Left ventricle myocardium inferior (tissue), 1 donor: ENCODE measurements around the gene SIPA1. TPM values are rescaled to one million over a fixed set of nuclear protein-coding genes. Genes with fewer than 3 reads are reported as not detected.
A peak's percentile ranks its signal among the peaks of the same experiment; 100 is the strongest.

Source experiments
- DNase-seq: peaks from one replicate; pipeline ENCODE4 v3.0.0-alpha.2; 2020
- H3K27ac ChIP-seq: fragments of 200-600 bp; replicated peaks from 2 replicates; pipeline ENCODE4 v1.8.0; 2021
- H3K27me3 ChIP-seq: fragments of 200-600 bp; 2 replicates; pipeline ENCODE4 v1.8.0; 2021; ENCODE audit warnings: low read depth
- H3K36me3 ChIP-seq: fragments of 200-600 bp; 2 replicates; pipeline ENCODE4 v1.8.0; 2021
- H3K4me1 ChIP-seq: fragments of 200-600 bp; 2 replicates; pipeline ENCODE4 v1.8.0; 2021
- H3K4me3 ChIP-seq: fragments of 200-600 bp; 2 replicates; pipeline ENCODE4 v1.8.0; 2021; ENCODE audit warnings: mild to moderate bottlenecking, moderate library complexity
- H3K9me3 ChIP-seq: fragments of 200-600 bp; replicated peaks from 2 replicates; pipeline ENCODE4 v1.8.0; 2021
- CTCF ChIP-seq: fragments of 200-600 bp; IDR thresholded peaks from 2 replicates; pipeline ENCODE4 v1.8.0; 2021; ENCODE audit warnings: antibody characterized with exemption, mild to moderate bottlenecking, borderline replicate concordance
- intact Hi-C: fragments of 100-400 bp; cut with micrococcal nuclease; formaldehyde crosslinking; loops from one replicate; pipeline ENCODE4 v1.11.0; 2022
- total RNA-seq: library from RNA; stranded (reverse); fragmentation: NEBNext Ultra II Directional; extraction: Animal tissue kit (Norgen Biotek cat#: 25700); gene quantifications from one replicate; pipeline ENCODE4 v1.2.1, GENCODE V29; 2021
- donor health status: DM: no; HTN: yes; CAD: no; lungs with severe emphysema.

SIPA1 gene
- total RNA-seq, 1 donor from 2014 or later, result 21.0 TPM

GRCh38 chr11:65652511-65653228 lies 14.8 kb downstream of the SIPA1 start:
- Histone ChIP-seq H3K4me3 (peak overlapping the region; percentile 71), H3K27ac (peak overlapping the region; percentile 99), H3K36me3 (peaks cover 73% of the 10 kb centered on the region), H3K9me3 (no peaks in the 10 kb centered on the region), H3K4me1 (peaks cover 68% of the 10 kb centered on the region), H3K27me3 (no peaks in the 10 kb centered on the region)
- no peak for TF ChIP-seq CTCF
- peak; percentile 95 for DNase-seq
- intact Hi-C loops, result no loop called here

GRCh38 chr11:65653229-65654225 lies 15.6 kb downstream of the SIPA1 start:
- H3K9me3 ChIP-seq, result no peaks in the 10 kb centered on the region
- intact Hi-C loops, result no loop called here
- H3K4me1 ChIP-seq, result peaks cover 67% of the 10 kb centered on the region
- peak overlapping the region; percentile 99 for H3K27ac ChIP-seq
- no peaks in the 10 kb centered on the region for H3K27me3 ChIP-seq
- DNase-seq, result no peak
- no peak for TF ChIP-seq CTCF
- H3K36me3 ChIP-seq, result peaks cover 73% of the 10 kb centered on the region
- peak overlapping the region; percentile 71 for H3K4me3 ChIP-seq

- no peak for DNase-seq
- H3K9me3 ChIP-seq, result no peaks in the 10 kb centered on the region
- no peak for TF ChIP-seq CTCF
- H3K4me3 ChIP-seq, result no peak overlapping the region
- no peaks in the 10 kb centered on the region for H3K27me3 ChIP-seq
- peaks cover 64% of the 10 kb centered on the region for H3K4me1 ChIP-seq
- H3K36me3 ChIP-seq, result peaks cover 73% of the 10 kb centered on the region
- intact Hi-C loops, result no loop called here
- peak overlapping the region; percentile 99 for H3K27ac ChIP-seq
Measured at GRCh38 chr11:65654375-65655349, 16.8 kb downstream of the SIPA1 start.

GRCh38 chr11:65655570-65656332 lies 17.9 kb downstream of the SIPA1 start:
- Histone ChIP-seq H3K36me3 (peaks cover 73% of the 10 kb centered on the region), H3K27me3 (no peaks in the 10 kb centered on the region), H3K27ac (no peak overlapping the region), H3K4me1 (peaks cover 64% of the 10 kb centered on the region), H3K9me3 (no peaks in the 10 kb centered on the region), H3K4me3 (no peak overlapping the region)
- intact Hi-C loops, result no loop called here
- no peak for TF ChIP-seq CTCF
- no peak for DNase-seq
